ENCODE results near the gene NECAB3.

NECAB3 gene

DNA sequence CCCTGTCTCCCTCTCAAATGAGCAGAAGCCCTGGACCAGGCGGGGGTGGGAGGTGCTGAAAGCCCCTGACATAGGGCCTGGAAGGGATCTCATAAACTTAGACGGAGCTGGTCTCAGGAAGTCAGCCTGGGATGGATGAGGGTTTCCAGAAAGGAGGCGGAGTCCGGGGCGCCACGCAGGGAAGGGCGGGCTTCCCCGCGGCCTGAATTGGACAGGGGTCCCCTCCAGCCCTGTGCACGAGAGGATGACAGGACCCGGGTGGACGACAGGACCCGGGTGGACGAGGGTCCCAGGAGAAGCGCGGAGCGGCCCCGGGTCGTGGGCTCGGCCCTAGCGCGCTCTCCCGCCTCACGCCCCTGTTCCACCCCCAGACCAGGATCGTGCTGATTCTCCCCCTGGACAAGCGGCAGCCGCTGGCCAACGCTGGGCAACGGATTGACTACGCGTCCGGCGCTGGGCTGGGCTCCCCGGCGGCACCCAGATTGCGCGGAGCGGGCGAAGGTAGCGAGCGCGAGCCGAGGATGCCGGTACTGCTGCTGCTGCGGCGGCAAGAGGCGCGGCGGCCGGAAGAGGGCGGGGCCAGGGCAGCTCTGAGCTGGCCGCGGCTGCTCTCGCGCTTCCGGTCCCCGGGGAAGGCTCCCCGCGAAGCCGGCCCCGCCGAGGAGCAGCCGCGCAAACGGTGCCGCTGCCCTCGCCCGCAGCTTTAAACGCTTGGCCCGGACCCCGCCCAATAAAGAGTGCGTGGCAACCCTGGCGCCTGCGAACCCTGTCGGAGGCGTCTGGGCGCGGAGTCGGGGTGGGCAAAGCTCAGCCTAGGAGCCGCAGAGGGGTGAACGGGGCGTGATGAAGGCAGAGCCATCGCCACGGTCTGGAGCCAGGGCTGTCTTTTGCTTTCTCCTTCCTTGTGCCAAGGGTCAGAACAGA, 10.8 kb downstream of the NECAB3 start:
- peak; percentile 94 for DNase-seq

GRCh38 chr20:33662172-33662571, 12.1 kb downstream of the NECAB3 start, which contains the start of gene C20orf144:
Gene C20orf144 (plus strand): TSS chr20:33662327. CDS start chr20:33662346, 19 bp downstream.
- no peak for DNase-seq

- no peak for DNase-seq
Measured at GRCh38 chr20:33660685-33661058, 13.6 kb downstream of the NECAB3 start.

- DNase-seq = no peak
Measured at GRCh38 chr20:33660035-33660684, 14.1 kb downstream of the NECAB3 start.

GRCh38 chr20:33659341-33660034, 14.7 kb downstream of the NECAB3 start:
- DNase-seq = no peak

- no peak for DNase-seq
Measured at GRCh38 chr20:33658929-33659328, 15.3 kb downstream of the NECAB3 start.

- DNase-seq = no peak
Measured at GRCh38 chr20:33658510-33658909, 15.7 kb downstream of the NECAB3 start.

- no peak for DNase-seq
Measured at GRCh38 chr20:33657704-33658095, 16.5 kb downstream of the NECAB3 start.

DNA sequence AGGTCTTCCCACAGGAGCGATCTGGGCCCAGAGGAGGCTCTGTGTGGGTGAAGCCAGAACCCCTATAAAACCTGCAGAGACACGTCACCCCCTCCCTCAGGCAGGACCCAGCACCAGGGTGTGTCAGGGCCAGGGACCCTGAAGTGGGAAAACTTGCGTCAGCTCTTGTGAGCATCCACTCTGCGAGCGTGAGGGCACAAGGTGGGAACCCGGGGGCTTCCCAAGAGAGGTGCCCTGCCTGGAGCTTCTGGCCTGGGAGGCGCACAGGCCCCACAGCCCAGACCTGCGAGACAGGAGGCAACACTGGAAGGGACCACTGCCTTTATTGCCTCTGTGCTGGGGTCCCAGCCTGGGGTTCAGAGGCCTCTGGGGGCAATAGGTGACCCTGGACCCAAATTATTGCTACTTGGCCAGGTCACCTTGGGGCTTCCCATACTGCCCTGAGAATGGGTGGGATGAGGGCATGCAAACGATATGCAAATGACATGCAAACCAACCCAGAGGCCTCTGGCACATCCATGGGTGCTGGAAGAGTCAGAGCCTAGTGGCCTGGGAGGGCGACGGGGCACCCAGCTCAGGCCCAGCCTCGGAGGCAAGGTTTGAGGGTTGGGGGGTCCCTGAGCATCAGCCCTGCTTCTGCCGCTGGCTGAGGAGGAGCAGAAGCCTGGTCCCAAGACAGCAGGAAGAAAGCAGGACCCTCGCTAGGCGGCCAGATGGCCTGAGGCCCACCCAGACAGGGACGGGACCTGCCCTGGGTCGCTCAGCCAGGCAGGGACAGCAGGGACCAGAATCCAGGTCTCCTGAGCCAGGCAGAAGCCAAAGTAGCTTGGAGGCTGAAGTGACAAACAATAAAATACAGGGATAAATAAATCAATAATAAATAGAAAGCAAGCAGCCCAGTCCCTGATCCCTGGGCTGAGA, 17.2 kb downstream of the NECAB3 start:
- no peak for DNase-seq

GRCh38 chr20:33656010-33656782, 18.0 kb downstream of the NECAB3 start:
- DNase-seq = no peak

GRCh38 chr20:33655164-33655563, 19.1 kb downstream of the NECAB3 start:
- DNase-seq = no peak

DNA sequence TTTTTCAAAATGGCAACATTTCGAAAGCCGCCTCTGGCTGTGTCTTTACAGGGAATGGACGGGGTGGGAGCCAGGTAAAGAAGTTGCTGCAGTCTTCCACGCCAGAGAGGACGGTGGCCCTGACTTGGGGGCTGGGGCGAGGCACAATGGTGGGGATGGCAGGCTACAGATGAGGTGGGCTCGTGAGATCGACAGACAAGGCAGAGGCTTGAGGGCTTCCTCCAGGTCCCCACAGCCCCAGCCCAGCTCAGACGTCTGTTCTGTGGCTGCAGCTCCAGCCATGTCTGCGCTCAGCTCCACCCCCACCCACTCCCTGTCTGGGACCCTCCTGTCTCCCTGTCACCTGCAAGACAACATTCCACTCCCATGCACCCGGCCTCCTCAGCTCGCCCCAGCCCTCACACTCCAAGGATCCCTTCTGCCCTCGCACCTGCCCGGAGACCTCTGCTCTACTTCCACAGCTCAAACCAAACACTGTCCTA, 19.5 kb downstream of the NECAB3 start:
- DNase-seq = no peak

- DNase-seq = no peak
Measured at GRCh38 chr20:33653900-33654596, 20.2 kb downstream of the NECAB3 start.

- DNase-seq = no peak
Measured at GRCh38 chr20:33653218-33653899, 20.9 kb downstream of the NECAB3 start.

DNA sequence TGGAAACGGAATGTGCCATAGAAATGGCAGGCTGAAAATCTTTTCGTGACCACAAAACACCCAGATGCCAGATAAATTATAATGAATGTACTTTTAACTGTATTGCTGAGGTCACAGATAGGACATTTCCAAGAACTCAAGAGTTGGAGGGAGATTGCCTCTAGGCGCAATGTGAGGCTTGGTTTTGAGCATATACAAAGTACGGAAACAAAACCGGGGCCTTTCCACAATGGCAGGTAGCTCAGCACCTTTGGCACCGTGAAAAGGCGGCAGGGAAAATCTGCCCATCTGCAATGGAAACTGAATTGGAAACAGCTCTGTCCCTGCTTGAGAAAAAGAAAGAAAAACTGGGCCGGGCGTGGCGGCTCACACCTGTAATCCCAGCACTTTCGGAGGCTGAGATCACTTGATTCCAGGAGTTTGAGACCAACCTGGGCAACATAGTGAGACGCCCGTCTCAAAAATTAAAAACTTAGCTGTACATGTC, 22.6 kb downstream of the NECAB3 start:
- DNase-seq = no peak

GRCh38 chr20:33650753-33651561, 23.3 kb downstream of the NECAB3 start:
- no peak for DNase-seq

DNA sequence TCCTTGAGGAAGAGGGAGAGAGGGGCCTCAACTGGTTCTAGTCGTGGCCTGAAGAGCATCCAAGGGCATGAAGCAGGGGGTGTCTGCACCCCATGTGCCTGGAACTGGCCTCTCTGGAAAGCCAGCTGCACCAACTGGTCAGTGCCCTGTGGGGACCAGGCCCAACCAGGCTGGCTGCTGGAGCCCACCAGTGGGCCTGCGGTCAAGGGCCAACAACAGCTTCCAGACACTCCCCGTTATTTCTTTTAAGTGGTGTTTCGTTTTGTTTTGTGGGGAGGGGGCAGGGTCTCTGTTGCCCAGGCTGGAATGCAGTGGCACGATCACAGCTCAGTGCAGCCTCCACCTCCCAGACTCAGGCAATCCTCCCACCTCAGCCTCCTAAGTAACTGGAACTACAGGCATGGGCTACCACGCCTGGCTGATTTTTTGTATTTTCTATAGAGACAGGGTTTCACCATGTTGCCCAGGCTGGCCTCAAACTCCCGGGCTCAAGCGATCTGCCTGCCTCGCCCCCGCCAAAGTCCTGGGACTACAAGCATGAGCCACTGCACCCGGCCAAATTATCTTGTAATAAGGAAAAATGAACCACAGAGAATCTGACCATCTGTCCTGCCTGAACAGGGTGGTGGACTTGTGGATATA, 24.0 kb downstream of the NECAB3 start:
- no peak for DNase-seq

GRCh38 chr20:33649201-33649681, 25.0 kb downstream of the NECAB3 start:
- no peak for DNase-seq
